Astrocyte of the cerebellum (primary cell): ENCODE results near the gene TMEM244.
"Not testable (repeated sequence)": the region's sequence is repeated elsewhere in the genome, so short reads cannot be mapped to it uniquely, and the experiment has no call there.

Experiments
- DNase-seq: peaks from one replicate; pipeline ENCODE4 v3.0.0-alpha.2; 2011; ENCODE audit warnings: low read depth
- H3K4me3 ChIP-seq: 2 replicates; pipeline ENCODE4 v1.5.1; 2011; ENCODE audit warnings: mild to moderate bottlenecking, low read depth, low read length, moderate library complexity
- CTCF ChIP-seq: IDR thresholded peaks from 2 replicates; pipeline ENCODE4 v1.5.1; 2012; ENCODE audit warnings: low read length, low read depth, moderate library complexity, mild to moderate bottlenecking; ENCODE audit errors: missing control alignments
- in situ Hi-C: cut with HindIII; loops from 2 replicates; pipeline ENCODE4 v1.10.0; 2017; ENCODE audit warnings: low sequenced_read_pairs

TMEM244 gene

GRCh38 chr6:129828229-129828628, 32.9 kb downstream of the TMEM244 start:
- TF ChIP-seq CTCF: no peak
- in situ Hi-C loops: no loop called here
- no peak overlapping the region for H3K4me3 ChIP-seq
- DNase-seq: no peak

- TF ChIP-seq CTCF: no peak
- in situ Hi-C loops: no loop called here
- no peak overlapping the region for H3K4me3 ChIP-seq
- no peak for DNase-seq
Observed at GRCh38 chr6:129818251-129818650, 42.9 kb downstream of the TMEM244 start.

- no peak for TF ChIP-seq CTCF
- no peak for DNase-seq
- in situ Hi-C loops: no loop called here
- H3K4me3 ChIP-seq: no peak overlapping the region
Observed at GRCh38 chr6:129817821-129818220, 43.3 kb downstream of the TMEM244 start.

- H3K4me3 ChIP-seq: no peak overlapping the region
- in situ Hi-C loops: no loop called here
- no peak for DNase-seq
- no peak for TF ChIP-seq CTCF
Observed at GRCh38 chr6:129817332-129817731, 43.8 kb downstream of the TMEM244 start.

GRCh38 chr6:129812145-129812777, 48.9 kb downstream of the TMEM244 start:
- no peak for DNase-seq
- in situ Hi-C loops: no loop called here
- TF ChIP-seq CTCF: no peak
- no peak overlapping the region for H3K4me3 ChIP-seq

GRCh38 chr6:129807141-129807540, 54.0 kb downstream of the TMEM244 start:
- H3K4me3 ChIP-seq, in situ Hi-C loops, DNase-seq: not testable (repeated sequence)

GRCh38 chr6:129802920-129803319, 58.2 kb downstream of the TMEM244 start:
- in situ Hi-C loops, H3K4me3 ChIP-seq, DNase-seq: not testable (repeated sequence)

- in situ Hi-C loops: no loop called here
- no peak overlapping the region for H3K4me3 ChIP-seq
- TF ChIP-seq CTCF: no peak
- DNase-seq: no peak
Observed at GRCh38 chr6:129801909-129802308, 59.2 kb downstream of the TMEM244 start.
